SK-N-SH (cell line): ENCODE results near the gene MANBA.

ENCODE experiments used
- EP300 ChIP-seq, 2 experiments: IDR thresholded peaks; 2 replicates each; pipeline versions ENCODE4 v1.4.0 to v1.6.1; 2012; ENCODE audit warnings: borderline replicate concordance in 1 of 2, low read depth in 1 of 2, low read length in 1 of 2
- EZH2phosphoT487 ChIP-seq: fragments of 200-600 bp; sonication (generic); IDR thresholded peaks from 2 replicates; pipeline ENCODE4 v1.6.1; 2017; ENCODE audit warnings: low read depth, mixed run types, mild to moderate bottlenecking, antibody characterized with exemption, moderate library complexity, borderline replicate concordance
- GABPA ChIP-seq: IDR thresholded peaks from 2 replicates; pipeline ENCODE4 v1.4.0; 2012; ENCODE audit warnings: low read depth, mild to moderate bottlenecking
- RAD21 ChIP-seq: IDR thresholded peaks from 2 replicates; pipeline ENCODE4 v1.6.1; 2012; ENCODE audit warnings: mild to moderate bottlenecking, low read length
- SIN3A ChIP-seq: IDR thresholded peaks from 2 replicates; pipeline ENCODE4 v1.6.1; 2012; ENCODE audit warnings: low read depth, mild to moderate bottlenecking, low read length, moderate library complexity, borderline replicate concordance
- YY1 ChIP-seq: IDR thresholded peaks from 2 replicates; pipeline ENCODE4 v1.4.0; 2012; ENCODE audit warnings: low read depth, mild to moderate bottlenecking
- TF ChIP-seq, protein P1 (sequence below): fragments of 200-600 bp; sonication (generic); IDR thresholded peaks from 2 replicates; pipeline ENCODE4 v1.6.1; 2017; ENCODE audit warnings: antibody characterized with exemption, mild to moderate bottlenecking, moderate library complexity

DNA sequence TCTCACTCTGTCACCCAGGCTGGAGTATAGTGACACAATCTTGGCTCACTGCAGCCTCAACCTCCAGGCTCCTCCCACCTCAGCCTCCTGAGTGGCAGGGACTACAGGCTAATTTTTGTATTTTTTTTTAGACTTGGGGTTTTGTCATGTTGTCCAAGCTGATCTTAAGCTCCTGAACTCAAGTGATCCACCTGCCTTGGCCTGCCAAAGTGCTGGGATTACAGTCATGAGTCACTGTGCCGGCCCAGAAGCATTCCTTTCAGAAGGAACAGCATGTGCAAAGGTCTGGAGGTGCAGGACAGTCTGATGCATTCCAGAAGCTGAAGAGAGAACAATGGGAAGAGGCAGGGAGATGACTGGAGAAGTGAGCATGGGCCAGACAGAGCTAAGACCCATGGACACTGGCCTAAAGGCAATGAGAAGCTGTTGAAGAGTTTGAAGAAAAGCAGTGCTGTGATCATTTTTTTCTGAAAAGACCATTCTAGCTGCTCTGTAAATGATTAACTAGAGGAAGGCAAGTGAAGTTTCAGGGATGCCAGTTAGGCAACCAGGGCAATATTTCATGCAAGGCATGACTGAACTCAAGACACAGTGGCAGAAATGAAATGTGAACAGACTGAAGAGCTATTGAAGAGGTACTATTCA lies 43.2 kb downstream of the MANBA start:
- TF ChIP-seq RAD21 (no peak), EZH2phosphoT487 (no peak), SIN3A (no peak), YY1 (no peak), EP300 (IDR thresholded peaks at IDR 0.05; ENCODE audit: borderline replicate concordance in 1 of 2, low read depth in 1 of 2, low read length in 1 of 2) (no peak), GABPA (no peak)
- TF ChIP-seq, protein P1, sequence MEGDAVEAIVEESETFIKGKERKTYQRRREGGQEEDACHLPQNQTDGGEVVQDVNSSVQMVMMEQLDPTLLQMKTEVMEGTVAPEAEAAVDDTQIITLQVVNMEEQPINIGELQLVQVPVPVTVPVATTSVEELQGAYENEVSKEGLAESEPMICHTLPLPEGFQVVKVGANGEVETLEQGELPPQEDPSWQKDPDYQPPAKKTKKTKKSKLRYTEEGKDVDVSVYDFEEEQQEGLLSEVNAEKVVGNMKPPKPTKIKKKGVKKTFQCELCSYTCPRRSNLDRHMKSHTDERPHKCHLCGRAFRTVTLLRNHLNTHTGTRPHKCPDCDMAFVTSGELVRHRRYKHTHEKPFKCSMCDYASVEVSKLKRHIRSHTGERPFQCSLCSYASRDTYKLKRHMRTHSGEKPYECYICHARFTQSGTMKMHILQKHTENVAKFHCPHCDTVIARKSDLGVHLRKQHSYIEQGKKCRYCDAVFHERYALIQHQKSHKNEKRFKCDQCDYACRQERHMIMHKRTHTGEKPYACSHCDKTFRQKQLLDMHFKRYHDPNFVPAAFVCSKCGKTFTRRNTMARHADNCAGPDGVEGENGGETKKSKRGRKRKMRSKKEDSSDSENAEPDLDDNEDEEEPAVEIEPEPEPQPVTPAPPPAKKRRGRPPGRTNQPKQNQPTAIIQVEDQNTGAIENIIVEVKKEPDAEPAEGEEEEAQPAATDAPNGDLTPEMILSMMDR, result no peak
